Right forelimb (tissue), 1 donor: ENCODE data around the gene MAGEA4.
A peak's percentile ranks its signal among the peaks of the same experiment; 100 is the strongest.

ENCODE experiments used
- DNase-seq: peaks from one replicate; pipeline ENCODE4 v3.0.0-alpha.2; 2018

The MAGEA4 gene

GRCh38 chrX:151935358-151935757, 22.7 kb downstream of the MAGEA4 start:
- no peak for DNase-seq

GRCh38 chrX:151938172-151938571, 25.5 kb downstream of the MAGEA4 start:
- no peak for DNase-seq

GRCh38 chrX:151954730-151955129, 42.0 kb downstream of the MAGEA4 start:
- DNase-seq = no peak

DNA sequence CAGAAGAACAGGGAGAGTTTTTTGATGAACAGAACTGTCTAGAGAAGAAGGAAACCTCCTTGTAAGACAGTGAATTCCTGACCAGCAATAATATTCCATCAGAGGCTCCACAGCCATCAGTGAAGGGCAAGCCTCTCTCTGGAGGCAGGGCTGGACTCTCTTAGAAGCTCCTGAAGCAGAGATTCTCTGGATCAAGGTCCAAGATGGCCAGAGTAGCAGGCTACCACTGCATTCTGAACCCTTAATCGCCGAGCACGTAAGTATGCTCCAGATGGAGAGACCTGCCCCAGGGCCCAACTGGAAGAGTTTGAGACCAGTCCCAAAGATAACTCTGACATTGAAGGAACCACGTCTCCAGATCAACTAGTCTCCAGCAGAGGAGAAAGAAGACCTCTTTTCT, 45.4 kb downstream of the MAGEA4 start:
- DNase-seq = no peak

GRCh38 chrX:151962034-151962433, 49.3 kb downstream of the MAGEA4 start:
- no peak for DNase-seq

DNA sequence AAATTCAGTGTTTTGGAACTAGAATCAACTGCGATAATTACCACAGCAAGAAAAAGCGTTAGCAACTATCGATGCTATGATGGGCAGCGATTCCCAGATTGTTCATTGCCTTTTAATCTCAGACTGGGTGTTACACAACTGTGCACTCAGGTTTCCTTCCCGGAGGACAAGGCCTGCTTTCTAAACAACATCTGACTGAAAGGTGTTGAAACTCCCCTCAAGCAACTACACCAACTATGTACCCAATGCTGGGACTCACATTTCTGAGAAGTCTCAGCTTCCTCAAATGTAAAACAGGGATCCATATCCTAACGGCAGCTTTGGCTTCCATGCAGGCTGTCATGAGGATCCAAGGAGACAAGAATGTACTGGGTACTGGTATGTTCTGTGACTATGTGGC, 53.5 kb downstream of the MAGEA4 start:
- no peak for DNase-seq

- no peak for DNase-seq
Measured at GRCh38 chrX:151970027-151970426, 57.3 kb downstream of the MAGEA4 start.

DNA sequence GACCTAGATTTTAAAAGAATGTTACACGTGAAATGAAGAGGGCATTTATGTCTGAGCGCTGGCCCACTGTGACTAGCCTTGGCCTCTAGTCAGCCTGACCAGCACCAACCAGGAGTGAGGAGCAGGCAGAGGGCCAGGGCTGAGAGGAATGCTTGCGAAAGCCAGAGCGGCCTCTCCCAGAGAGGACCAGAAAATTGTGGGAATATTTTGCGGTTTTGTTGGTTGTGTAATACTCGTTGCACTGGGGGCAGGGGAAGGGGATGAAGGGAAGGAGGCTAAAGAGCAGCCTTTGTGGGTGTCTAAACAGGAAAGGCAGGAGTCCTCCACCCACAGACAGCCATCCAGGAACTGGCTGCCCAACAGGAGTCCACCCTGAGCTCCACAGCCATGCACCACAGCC, 58.0 kb downstream of the MAGEA4 start:
- DNase-seq = peak; percentile 46

DNA sequence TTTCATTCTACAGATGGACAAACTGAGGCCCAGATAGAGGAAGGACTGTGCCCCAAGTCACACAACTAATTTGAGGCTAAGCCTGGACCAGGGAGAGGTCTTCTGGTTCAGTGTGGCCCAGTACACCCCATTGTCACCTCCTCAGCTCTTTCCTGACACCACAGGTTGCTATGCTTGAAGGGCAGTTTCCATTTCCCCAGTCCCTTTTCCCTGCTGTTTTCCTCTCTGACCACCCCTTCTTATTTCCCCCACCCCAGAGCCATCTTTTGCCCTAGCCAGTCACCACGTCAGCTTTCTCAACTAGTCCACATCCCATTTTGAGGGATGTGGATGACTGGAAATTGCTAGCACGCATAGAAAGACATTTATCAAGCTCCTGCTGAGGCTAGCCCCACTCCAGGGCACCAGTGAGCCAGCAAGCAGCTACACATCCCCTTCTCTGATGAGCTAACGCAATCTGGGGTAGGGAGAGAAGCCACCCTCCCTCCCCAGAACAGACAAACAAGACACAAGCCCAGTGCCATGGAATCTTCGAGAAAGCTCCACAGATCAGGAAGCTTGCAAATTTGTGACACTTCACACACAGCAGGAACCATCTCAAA, 60.5 kb downstream of the MAGEA4 start:
- no peak for DNase-seq

- peak; percentile 45 for DNase-seq
Measured at GRCh38 chrX:151973851-151974335, 61.2 kb downstream of the MAGEA4 start.
